GM12878 (cell line): ENCODE results near the gene GAD2. TPM values are rescaled to one million over a fixed set of nuclear protein-coding genes. Genes with fewer than 3 reads are reported as not detected.

ENCODE experiments used
- ATAC-seq: fragments of 200-7000 bp; cut with Tn5 transposase; 3 replicates; pipeline ENCODE4 v1.9.1; 2020; ENCODE audit warnings: mild to moderate bottlenecking, moderate library complexity
- BruUV-seq: library from RNA; stranded (reverse); fragments of 400-500 nt; replicated peaks from 2 replicates; lab custom pipeline; 2021; lab: Mats Ljungman, UMichigan
- CTCF ChIA-PET: fragments of 300-600 bp; sonication (Branson Sonifier 250); formaldehyde crosslinking; extraction: SDS; loops from one replicate; lab custom pipeline; 2021; ENCODE audit warnings: inconsistent platforms; lab: Yijun Ruan, JAX
- POLR2A ChIA-PET: fragments of 350-600 bp; formaldehyde crosslinking; extraction: SDS; loops from one replicate; lab custom pipeline; 2021; ENCODE audit warnings: inconsistent platforms; lab: Charles Lee
- RAD21 ChIA-PET: fragments of 300-600 bp; sonication (Branson Sonifier 250); formaldehyde crosslinking; loops from one replicate; lab custom pipeline; 2023; ENCODE audit warnings: antibody characterized with exemption; ENCODE audit not compliant: unreplicated experiment; lab: Charles Lee
- SMC1A ChIA-PET: fragments of 300-600 bp; sonication (Branson Sonifier 250); formaldehyde crosslinking; loops from one replicate; lab custom pipeline; 2023; ENCODE audit not compliant: unreplicated experiment, uncharacterized antibody; lab: Charles Lee
- DNase-seq: peaks from one replicate; pipeline ENCODE4 v3.0.0-alpha.2; 2011; ENCODE audit warnings: low read depth, low spot score
- FAIRE-seq: peaks from 3 replicates; lab custom pipeline; 2011; peaks lifted over from hg19 to GRCh38; lab: Jason Lieb, UNC
- H2AFZ ChIP-seq: 2 replicates; pipeline ENCODE4 v1.6.0; 2011; ENCODE audit warnings: low read depth, low read length, control low read depth; ENCODE audit not compliant: control insufficient read depth
- H3K27ac ChIP-seq: 2 replicates; pipeline ENCODE4 v1.5.1; 2011; ENCODE audit warnings: control low read depth; ENCODE audit not compliant: control insufficient read depth, insufficient read depth
- H3K27me3 ChIP-seq, 2 experiments: replicated peaks in 1 of 2; 2 replicates each; pipeline versions ENCODE4 v1.6.0 to v1.6.1; 2011; ENCODE audit warnings: low read length in 1 of 2; ENCODE audit not compliant: control insufficient read depth in 2 of 2, insufficient read depth in 2 of 2
- H3K36me3 ChIP-seq, 2 experiments: 2 replicates each; pipeline ENCODE4 v1.5.1; 2011; ENCODE audit warnings: low read length in 1 of 2; ENCODE audit not compliant: control insufficient read depth in 2 of 2, insufficient read depth in 2 of 2
- H3K4me1 ChIP-seq: 2 replicates; pipeline ENCODE4 v1.6.1; 2011; ENCODE audit warnings: mild to moderate bottlenecking, low read length, moderate library complexity, mixed read lengths; ENCODE audit not compliant: control insufficient read depth, insufficient read depth
- H3K4me2 ChIP-seq: 2 replicates; pipeline ENCODE4 v1.6.0; 2011; ENCODE audit warnings: control low read depth; ENCODE audit not compliant: control insufficient read depth, insufficient read depth
- H3K4me3 ChIP-seq: fragments of 200-600 bp; sonication (generic); 2 replicates; pipeline ENCODE4 v1.5.1; 2016
- H3K79me2 ChIP-seq: 2 replicates; pipeline ENCODE4 v1.6.0; 2011; ENCODE audit warnings: low read length; ENCODE audit not compliant: control insufficient read depth, insufficient read depth
- H3K9ac ChIP-seq: 2 replicates; pipeline ENCODE4 v1.8.0; 2011; ENCODE audit warnings: low read length, control low read depth, mixed read lengths; ENCODE audit not compliant: control insufficient read depth, insufficient read depth
- H3K9me3 ChIP-seq: replicated peaks from 3 replicates; pipeline ENCODE4 v1.5.1; 2011; ENCODE audit warnings: mild to moderate bottlenecking, low read length; ENCODE audit not compliant: control insufficient read depth, insufficient read depth
- H4K20me1 ChIP-seq: 2 replicates; pipeline ENCODE4 v1.6.0; 2011; ENCODE audit not compliant: control insufficient read depth, insufficient read depth
- EED ChIP-seq: sonication (generic); IDR thresholded peaks from 2 replicates; pipeline ENCODE4 v1.6.1; 2016; ENCODE audit warnings: antibody characterized with exemption, low read depth
- ETV6 ChIP-seq, 2 experiments: fragments of 450-650 bp in 1 of 2; IDR thresholded peaks in 1 of 2; conservative IDR thresholded peaks in 1 of 2; 2 replicates each; pipeline ENCODE4 v1.6.1; 2014; ENCODE audit warnings: antibody characterized with exemption in 1 of 2, borderline replicate concordance in 1 of 2, low read depth in 1 of 2, mild to moderate bottlenecking in 1 of 2, moderate library complexity in 1 of 2
- IRF4 ChIP-seq: IDR thresholded peaks from 2 replicates; pipeline ENCODE4 v1.6.1; 2011; ENCODE audit warnings: low read depth, low read length
- LARP7 ChIP-seq: fragments of 450-650 bp; IDR thresholded peaks from 2 replicates; pipeline ENCODE4 v1.6.1; 2017; ENCODE audit warnings: mild to moderate bottlenecking
- SIN3A ChIP-seq: IDR thresholded peaks from 2 replicates; pipeline ENCODE4 v1.6.1; 2012; ENCODE audit warnings: low read depth, low read length, improper control_type of control experiment
- YBX1 ChIP-seq: fragments of 450-650 bp; IDR thresholded peaks from 2 replicates; pipeline ENCODE4 v1.6.1; 2016; ENCODE audit warnings: antibody characterized with exemption
- ZZZ3 ChIP-seq: IDR thresholded peaks from 2 replicates; pipeline ENCODE4 v1.6.1; 2011; ENCODE audit warnings: low read depth; ENCODE audit not compliant: control insufficient read depth, insufficient read length
- WGBS: methylation state at CpG from one replicate; pipeline ENCODE4 v1.1.6; 2016; ENCODE audit warnings: low lambda C conversion rate; ENCODE audit not compliant: insufficient replicate concordance, insufficient coverage; ENCODE audit errors: missing lambda C conversion rate; 5-methylcytosine and 5-hydroxymethylcytosine counted together
- in situ Hi-C: fragments of 300-500 bp; cut with MboI; formaldehyde crosslinking; loops from 9 replicates; pipeline ENCODE4 v1.14.3; 2018; ENCODE audit warnings: mixed read lengths
- intact Hi-C: fragments of 100-400 bp; cut with micrococcal nuclease; formaldehyde crosslinking; loops from one replicate; pipeline ENCODE4 v1.14.2; 2022; ENCODE audit not compliant: unreplicated experiment
- polyA plus RNA-seq, 11 experiments: library from polyadenylated mRNA; depleted of rRNA in 4 of 11; unstranded in 6 of 11; stranded (reverse) in 5 of 11; fragments of >200 nt; fragmentation: Nextera tagmentation in 4 of 11; fragmentation: Illumina TruSeq in 1 of 11; extraction: Ambion mirVana in 4 of 11; extraction: Trizol in 1 of 11; gene quantifications; 1 replicate in 1 of 11; 2 replicates in 10 of 11; pipeline versions ENCODE4 v1.2.1 to v1.2.3, GENCODE V29; 2011 to 2016; ENCODE audit warnings: inconsistent platforms in 2 of 11, missing spikeins in 2 of 11, low read depth in 1 of 11
- total RNA-seq, 4 experiments: library from RNA; depleted of rRNA in 3 of 4; stranded (reverse); fragments of >200 nt in 3 of 4; fragmentation: Illumina TruSeq in 1 of 4; extraction: Trizol in 1 of 4; gene quantifications; 2 replicates each; pipeline versions ENCODE4 v1.2.1 to v1.2.3, GENCODE V29; 2013 to 2021
- TF ChIP-seq, protein P1 (sequence below): fragments of 150-350 bp; IDR thresholded peaks from 2 replicates; pipeline ENCODE4 v1.6.1; 2014; ENCODE audit warnings: mild to moderate bottlenecking, low read depth, low read length
- TF ChIP-seq, protein P2 (sequence below): IDR thresholded peaks from 2 replicates; pipeline ENCODE4 v1.6.1; 2011; ENCODE audit warnings: borderline replicate concordance, low read depth, mild to moderate bottlenecking, moderate library complexity, mixed read lengths, low read length; ENCODE audit not compliant: insufficient read depth; ENCODE audit errors: extremely low read length
- TF ChIP-seq, protein P3 (sequence below): fragments of 450-650 bp; IDR thresholded peaks from 2 replicates; pipeline ENCODE4 v1.6.1; 2017; ENCODE audit warnings: antibody characterized with exemption, mild to moderate bottlenecking, moderate library complexity
- TF ChIP-seq, protein P4 (sequence below): fragments of 450-650 bp; IDR thresholded peaks from 2 replicates; pipeline ENCODE4 v1.6.1; 2014; ENCODE audit warnings: mild to moderate bottlenecking
- TF ChIP-seq, protein P5 (sequence below): fragments of 450-650 bp; IDR thresholded peaks from 2 replicates; pipeline ENCODE4 v1.6.1; 2018; ENCODE audit warnings: mild to moderate bottlenecking, low read depth, moderate library complexity; ENCODE audit not compliant: partially characterized antibody

GAD2 gene
- total and polyA plus RNA-seq, 10 of the 15 experiments (the other 5 are each of a cell fraction or from before 2014, with no cell fraction given) = not detected

DNA sequence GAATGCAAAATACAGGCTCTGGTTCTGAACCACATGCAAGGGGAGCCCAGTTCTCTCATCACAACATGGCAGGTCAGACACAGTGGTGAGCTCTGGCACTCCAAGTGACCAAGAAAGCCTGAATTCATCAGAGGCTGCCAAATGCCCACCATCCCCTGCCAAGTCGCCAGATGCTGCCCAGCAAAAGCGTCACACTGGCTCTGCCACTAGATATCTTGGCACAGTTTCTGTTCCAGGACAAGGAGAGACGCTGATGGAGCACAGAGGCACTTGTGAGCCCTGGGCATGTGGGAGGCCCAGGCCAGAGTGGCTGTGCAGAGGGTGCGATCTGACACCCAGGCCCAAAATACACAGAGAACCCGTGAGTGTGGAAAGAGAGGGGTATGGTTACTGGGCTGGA, 57.8 kb downstream of the GAD2 start:
- CTCF ChIA-PET = no interaction called here
- intact Hi-C loops = no loop called here
- no peak for DNase-seq
- WGBS = 16% methylated on average over 5 of the region's 5 CpGs
- Histone ChIP-seq H3K36me3 (no peaks in the 10 kb centered on the region), H4K20me1 (no peaks in the 10 kb centered on the region), H3K27me3 (no peaks in the 10 kb centered on the region), H3K4me1 (no peaks in the 10 kb centered on the region), H3K27ac (no peak overlapping the region), H3K79me2 (no peaks in the 10 kb centered on the region), H3K9me3 (no peaks in the 10 kb centered on the region), H3K4me2 (no peak overlapping the region), H3K9ac (no peak overlapping the region), H2AFZ (no peak overlapping the region), H3K4me3 (no peak overlapping the region)
- no peak for ATAC-seq
- no TSS peak for BruUV-seq
- POLR2A ChIA-PET = no interaction called here
- RAD21 ChIA-PET = no interaction called here
- in situ Hi-C loops = no loop called here
- no peak for FAIRE-seq
- SMC1A ChIA-PET = no interaction called here
- TF ChIP-seq IRF4 (no peak), ETV6 (conservative IDR thresholded peaks at IDR 0.05 in 1 of 2, IDR thresholded peaks at IDR 0.05 in 1 of 2; ENCODE audit: borderline replicate concordance in 1 of 2, low read depth in 1 of 2) (no peak), LARP7 (no peak), SIN3A (no peak), YBX1 (no peak), ZZZ3 (no peak), EED (no peak)
- TF ChIP-seq, protein P1, sequence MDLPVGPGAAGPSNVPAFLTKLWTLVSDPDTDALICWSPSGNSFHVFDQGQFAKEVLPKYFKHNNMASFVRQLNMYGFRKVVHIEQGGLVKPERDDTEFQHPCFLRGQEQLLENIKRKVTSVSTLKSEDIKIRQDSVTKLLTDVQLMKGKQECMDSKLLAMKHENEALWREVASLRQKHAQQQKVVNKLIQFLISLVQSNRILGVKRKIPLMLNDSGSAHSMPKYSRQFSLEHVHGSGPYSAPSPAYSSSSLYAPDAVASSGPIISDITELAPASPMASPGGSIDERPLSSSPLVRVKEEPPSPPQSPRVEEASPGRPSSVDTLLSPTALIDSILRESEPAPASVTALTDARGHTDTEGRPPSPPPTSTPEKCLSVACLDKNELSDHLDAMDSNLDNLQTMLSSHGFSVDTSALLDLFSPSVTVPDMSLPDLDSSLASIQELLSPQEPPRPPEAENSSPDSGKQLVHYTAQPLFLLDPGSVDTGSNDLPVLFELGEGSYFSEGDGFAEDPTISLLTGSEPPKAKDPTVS = no peak
- TF ChIP-seq, protein P2, sequence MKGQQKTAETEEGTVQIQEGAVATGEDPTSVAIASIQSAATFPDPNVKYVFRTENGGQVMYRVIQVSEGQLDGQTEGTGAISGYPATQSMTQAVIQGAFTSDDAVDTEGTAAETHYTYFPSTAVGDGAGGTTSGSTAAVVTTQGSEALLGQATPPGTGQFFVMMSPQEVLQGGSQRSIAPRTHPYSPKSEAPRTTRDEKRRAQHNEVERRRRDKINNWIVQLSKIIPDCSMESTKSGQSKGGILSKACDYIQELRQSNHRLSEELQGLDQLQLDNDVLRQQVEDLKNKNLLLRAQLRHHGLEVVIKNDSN = no peak
- TF ChIP-seq, protein P3, sequence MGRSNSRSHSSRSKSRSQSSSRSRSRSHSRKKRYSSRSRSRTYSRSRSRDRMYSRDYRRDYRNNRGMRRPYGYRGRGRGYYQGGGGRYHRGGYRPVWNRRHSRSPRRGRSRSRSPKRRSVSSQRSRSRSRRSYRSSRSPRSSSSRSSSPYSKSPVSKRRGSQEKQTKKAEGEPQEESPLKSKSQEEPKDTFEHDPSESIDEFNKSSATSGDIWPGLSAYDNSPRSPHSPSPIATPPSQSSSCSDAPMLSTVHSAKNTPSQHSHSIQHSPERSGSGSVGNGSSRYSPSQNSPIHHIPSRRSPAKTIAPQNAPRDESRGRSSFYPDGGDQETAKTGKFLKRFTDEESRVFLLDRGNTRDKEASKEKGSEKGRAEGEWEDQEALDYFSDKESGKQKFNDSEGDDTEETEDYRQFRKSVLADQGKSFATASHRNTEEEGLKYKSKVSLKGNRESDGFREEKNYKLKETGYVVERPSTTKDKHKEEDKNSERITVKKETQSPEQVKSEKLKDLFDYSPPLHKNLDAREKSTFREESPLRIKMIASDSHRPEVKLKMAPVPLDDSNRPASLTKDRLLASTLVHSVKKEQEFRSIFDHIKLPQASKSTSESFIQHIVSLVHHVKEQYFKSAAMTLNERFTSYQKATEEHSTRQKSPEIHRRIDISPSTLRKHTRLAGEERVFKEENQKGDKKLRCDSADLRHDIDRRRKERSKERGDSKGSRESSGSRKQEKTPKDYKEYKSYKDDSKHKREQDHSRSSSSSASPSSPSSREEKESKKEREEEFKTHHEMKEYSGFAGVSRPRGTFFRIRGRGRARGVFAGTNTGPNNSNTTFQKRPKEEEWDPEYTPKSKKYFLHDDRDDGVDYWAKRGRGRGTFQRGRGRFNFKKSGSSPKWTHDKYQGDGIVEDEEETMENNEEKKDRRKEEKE = no peak
- TF ChIP-seq, protein P4, sequence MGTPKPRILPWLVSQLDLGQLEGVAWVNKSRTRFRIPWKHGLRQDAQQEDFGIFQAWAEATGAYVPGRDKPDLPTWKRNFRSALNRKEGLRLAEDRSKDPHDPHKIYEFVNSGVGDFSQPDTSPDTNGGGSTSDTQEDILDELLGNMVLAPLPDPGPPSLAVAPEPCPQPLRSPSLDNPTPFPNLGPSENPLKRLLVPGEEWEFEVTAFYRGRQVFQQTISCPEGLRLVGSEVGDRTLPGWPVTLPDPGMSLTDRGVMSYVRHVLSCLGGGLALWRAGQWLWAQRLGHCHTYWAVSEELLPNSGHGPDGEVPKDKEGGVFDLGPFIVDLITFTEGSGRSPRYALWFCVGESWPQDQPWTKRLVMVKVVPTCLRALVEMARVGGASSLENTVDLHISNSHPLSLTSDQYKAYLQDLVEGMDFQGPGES = no peak
- TF ChIP-seq, protein P5, sequence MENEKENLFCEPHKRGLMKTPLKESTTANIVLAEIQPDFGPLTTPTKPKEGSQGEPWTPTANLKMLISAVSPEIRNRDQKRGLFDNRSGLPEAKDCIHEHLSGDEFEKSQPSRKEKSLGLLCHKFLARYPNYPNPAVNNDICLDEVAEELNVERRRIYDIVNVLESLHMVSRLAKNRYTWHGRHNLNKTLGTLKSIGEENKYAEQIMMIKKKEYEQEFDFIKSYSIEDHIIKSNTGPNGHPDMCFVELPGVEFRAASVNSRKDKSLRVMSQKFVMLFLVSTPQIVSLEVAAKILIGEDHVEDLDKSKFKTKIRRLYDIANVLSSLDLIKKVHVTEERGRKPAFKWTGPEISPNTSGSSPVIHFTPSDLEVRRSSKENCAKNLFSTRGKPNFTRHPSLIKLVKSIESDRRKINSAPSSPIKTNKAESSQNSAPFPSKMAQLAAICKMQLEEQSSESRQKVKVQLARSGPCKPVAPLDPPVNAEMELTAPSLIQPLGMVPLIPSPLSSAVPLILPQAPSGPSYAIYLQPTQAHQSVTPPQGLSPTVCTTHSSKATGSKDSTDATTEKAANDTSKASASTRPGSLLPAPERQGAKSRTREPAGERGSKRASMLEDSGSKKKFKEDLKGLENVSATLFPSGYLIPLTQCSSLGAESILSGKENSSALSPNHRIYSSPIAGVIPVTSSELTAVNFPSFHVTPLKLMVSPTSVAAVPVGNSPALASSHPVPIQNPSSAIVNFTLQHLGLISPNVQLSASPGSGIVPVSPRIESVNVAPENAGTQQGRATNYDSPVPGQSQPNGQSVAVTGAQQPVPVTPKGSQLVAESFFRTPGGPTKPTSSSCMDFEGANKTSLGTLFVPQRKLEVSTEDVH = no peak
